Suppressor macrophage (primary cell): ENCODE results near the gene CRLF2.
A peak's percentile ranks its signal among the peaks of the same experiment; 100 is the strongest.
"Not testable (repeated sequence)": the region's sequence is repeated elsewhere in the genome, so short reads cannot be mapped to it uniquely, and the experiment has no call there.

Experiments
- DNase-seq, 4 experiments: peaks; one replicate each; pipeline ENCODE4 v3.0.0-alpha.2; 2020 to 2022
- total RNA-seq, 17 experiments: gene quantifications; one replicate each; lab custom pipeline; 2026; ENCODE audit warnings: mixed read lengths in 6 of 17, inconsistent platforms in 3 of 17; lab: John Stamatoyannopoulos, UW

The CRLF2 gene
- 0 to 21.9 (median 1.2) reads per million in 17 experiments for total RNA-seq

GRCh38 chrX:1212532-1212931 is at the start of gene CRLF2:
Gene CRLF2 (minus strand): TSS chrX:1212649. CDS start chrX:1212634, 15 bp downstream.
- DNase-seq, result peak; percentile 17 to 65 (median 25)

DNA sequence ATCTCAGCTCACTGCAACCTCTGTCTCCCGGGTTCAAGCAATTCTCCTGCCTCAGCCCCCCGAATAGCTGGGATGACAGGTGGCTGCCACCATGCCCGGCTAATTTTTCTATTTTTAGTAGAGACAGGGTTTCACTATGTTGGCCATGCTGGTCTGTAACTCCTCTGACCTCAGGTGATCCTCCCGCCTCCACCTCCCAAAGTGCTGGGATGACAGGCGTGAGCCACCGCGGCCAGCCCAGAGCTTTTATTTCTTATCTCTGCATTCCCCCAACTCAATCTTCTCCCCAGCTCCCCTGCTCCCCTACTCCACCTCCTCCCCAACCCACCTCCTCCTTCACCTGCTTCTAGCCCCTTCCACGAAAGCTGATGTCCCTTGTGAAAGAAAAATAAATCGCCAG is 49.3 kb upstream of the CRLF2 start:
- DNase-seq, result not testable (repeated sequence)

DNA sequence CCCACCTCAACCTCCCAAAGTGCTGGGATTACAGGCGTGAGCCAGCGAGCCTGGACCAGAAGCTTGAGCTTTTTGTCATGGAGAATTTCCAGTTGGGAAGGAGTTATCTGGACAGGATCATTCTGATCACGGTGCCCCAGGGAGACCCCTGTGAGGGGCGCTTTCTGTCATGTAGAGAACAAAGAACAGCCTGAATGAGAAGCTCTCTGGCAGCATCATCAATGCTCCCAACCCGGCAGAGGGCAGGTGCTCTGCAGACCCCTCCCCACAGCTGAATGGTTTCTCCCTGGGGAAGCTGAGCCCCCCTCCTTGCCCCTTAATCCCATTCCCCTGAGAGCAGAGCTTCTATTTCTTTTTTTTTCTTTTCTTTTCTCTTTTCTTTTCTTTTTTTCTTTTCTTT is 48.8 kb upstream of the CRLF2 start:
- DNase-seq, result no peak

- peak in 3 of 4 experiments; percentile 28 to 51 (median 50) for DNase-seq
These were observed 40.4 kb upstream of the CRLF2 start for GRCh38 chrX:1252861-1253260.

DNA sequence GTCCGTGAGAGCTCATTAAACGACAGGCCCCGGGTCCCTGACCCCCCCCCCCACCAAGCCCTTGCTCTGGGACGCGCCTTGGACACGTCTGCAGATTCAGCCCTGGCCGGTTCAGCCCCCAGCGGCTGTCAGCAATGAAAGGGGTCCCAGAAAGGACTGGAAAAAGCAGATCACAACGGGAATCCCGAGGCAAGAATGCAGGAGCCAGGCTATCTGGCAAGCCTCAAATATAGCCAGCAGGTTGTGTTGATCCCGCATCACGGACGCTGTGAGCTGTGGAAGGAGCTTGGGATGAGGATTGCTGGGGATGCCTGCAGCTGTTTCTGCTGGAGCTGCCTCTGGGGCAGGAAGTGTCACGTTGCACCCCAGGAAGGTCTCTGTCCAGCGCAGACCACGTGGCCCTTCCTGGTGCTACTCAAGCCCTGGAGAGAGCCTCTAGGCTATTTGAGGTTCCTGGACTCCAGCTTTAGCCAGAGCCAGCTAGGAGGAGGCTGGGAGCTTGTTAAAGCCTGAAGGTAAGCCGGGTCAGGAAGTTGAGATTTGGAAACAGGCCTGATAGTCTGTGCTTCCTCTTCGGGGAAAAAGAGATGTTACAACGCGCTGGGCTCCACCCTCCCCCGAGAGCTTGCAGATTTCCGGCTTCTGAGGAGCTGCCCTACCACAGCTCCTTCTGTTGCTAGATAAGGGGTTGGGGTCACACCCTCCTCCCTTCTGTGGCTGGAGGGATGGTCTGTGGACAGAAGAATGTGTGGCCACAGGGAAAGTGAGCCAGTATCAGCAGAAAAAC is 36.8 kb upstream of the CRLF2 start:
- DNase-seq, result peak; percentile 85 to 92 (median 92)

- DNase-seq, result peak; percentile 44 to 68 (median 54)
These were observed 36.0 kb upstream of the CRLF2 start for GRCh38 chrX:1248331-1249061.

DNA sequence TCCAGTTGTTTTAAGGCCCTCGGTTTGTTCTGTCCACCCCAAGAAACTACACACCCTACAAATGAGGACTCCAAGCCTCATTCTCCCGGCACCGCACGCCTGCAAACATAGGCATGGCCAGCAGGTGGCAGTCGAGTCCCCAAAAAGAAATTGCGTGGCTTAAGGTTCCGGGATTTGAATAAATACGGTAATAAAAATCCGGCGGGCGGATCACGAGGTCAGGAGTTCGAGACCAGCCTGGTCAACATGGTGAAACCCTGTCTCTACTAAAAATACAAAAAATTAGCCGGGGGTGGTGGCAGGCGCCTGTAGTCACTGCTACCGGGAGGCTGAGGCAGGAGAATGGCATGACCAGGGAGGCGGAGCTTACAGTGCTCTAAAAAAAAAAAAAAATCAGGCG is 34.4 kb upstream of the CRLF2 start:
- peak; percentile 87 to 98 (median 87) for DNase-seq

DNA sequence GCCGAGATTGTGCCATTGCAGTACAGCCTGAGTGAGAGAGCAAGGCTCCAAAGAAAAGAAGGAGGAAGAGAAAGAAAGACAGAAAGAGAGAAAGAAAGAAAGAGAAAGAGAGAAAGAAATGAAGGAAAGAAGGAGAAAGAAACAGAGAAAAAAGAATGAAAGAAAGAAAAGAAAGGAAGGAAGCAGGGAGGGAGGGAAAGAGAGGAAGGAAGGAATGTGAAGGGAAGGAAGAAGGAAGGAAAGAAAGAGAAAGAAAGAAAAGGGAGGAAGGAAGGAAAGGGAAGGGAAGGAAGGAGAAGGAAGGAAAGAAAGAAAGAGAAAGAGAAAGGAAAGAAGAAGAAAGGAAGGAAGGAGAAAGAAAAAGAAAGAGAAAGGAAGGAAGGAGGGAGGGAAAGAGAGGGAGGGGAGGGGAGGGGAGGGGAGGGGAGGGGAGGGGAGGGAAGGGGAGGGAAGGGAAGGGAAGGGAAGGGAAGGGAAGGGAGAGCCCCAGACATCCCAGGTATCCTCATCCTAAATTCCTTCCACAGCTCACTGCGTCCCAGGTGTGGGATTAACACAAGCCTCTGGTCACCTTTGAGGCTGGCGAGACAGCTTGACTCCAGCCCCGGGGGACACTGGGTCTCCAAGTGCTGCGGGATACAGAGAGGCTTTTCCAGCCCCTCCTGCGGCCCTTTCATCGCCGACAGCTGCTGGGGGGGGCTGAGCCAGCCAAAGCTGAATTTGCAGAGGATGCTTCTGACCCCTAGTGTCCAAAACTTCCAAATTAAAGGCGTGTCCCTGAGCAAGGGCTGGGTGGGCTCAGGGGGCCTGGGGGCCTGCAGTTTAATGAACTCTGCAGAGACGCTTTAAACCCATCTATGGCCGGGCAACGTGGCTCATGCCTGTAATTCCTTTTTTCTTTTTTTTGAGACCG is 32.0 kb upstream of the CRLF2 start:
- peak in 3 of 4 experiments; percentile 29 to 32 (median 29) for DNase-seq

DNA sequence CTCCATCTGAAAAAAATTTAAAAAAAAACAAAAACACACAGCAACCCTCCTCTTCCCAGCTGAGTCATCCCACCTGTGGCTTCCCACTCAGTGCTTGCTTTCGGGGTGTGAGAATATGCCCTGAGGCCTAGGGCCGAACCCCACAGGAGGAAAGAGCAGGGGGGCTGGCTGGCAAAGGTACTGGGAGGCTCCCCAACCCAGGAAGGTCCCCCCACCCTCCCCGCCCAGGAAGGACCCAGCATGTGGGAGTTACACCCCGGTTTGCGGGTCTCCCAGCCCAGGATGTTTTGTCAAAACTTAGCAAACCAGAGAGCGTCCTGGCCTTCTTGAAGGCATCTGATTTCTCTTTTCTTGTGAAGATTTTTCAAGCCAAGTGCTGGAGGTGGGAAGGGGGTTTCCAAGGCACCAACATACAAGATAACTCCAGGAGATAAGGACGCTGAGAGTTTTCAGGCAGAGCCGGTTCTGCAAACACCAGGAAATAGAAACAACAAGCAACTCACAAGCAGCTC is 30.5 kb upstream of the CRLF2 start:
- peak in 3 of 4 experiments; percentile 23 to 48 (median 26) for DNase-seq

- not testable (repeated sequence) for DNase-seq
These were observed 28.1 kb upstream of the CRLF2 start for GRCh38 chrX:1240551-1240950.

GRCh38 chrX:1239681-1240142 is 27.3 kb upstream of the CRLF2 start:
- DNase-seq, result peak; percentile 97 to 100 (median 99)

GRCh38 chrX:1231850-1232465 is 19.5 kb upstream of the CRLF2 start:
- no peak for DNase-seq

GRCh38 chrX:1228101-1228500 is 15.7 kb upstream of the CRLF2 start:
- not testable (repeated sequence) for DNase-seq

GRCh38 chrX:1226249-1226648 is 13.8 kb upstream of the CRLF2 start:
- no peak for DNase-seq

DNA sequence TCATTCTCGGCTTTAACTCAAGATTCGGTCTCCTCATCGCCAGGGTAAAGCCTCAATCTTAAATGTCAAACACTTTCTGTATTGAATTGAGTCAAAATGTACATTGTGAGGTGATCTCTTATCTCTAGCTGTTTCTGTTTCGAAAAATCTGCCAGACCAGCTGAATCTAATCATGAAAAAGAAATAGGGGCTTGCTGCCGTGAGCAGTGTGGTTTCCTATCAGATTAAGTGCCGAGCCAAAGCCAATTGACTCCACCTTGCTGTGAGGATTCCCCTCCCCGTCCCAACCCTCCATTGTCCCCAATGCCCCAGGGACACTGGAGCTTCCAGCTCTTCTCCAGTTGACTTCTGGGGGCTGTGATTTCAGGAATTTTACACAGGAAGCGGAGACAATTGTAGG is 12.5 kb upstream of the CRLF2 start:
- no peak for DNase-seq

DNA sequence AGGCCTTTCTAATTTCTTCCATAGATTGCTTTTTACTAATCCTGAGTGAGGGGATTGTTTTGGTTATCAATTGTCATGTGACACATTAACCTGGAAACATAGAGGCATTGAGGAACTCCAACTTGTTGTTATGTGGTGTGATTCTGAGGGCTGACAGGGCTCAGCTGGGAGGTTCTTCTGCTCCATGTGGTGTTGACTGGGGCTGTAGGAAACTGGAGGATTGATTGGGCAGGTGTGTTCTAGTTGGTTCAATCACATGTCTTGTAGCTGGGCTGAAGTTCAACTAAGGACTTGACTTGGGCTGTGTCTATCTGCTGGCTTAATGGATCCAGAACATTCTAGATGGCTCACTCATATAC is 10.8 kb upstream of the CRLF2 start:
- peak in 1 of 4 experiments; percentile 55 for DNase-seq

- DNase-seq, result peak; percentile 80 to 94 (median 87)
These were observed 10.2 kb upstream of the CRLF2 start for GRCh38 chrX:1222531-1223241.

GRCh38 chrX:1221296-1221845 is 8.9 kb upstream of the CRLF2 start:
- DNase-seq, result no peak

GRCh38 chrX:1218286-1218685 is 5.8 kb upstream of the CRLF2 start:
- peak in 1 of 4 experiments; percentile 43 for DNase-seq

GRCh38 chrX:1215123-1215823 is 2.8 kb upstream of the CRLF2 start:
- DNase-seq, result peak; percentile 61 to 76 (median 68)
